ENCODE results near the gene INHA.

INHA gene, protein sequence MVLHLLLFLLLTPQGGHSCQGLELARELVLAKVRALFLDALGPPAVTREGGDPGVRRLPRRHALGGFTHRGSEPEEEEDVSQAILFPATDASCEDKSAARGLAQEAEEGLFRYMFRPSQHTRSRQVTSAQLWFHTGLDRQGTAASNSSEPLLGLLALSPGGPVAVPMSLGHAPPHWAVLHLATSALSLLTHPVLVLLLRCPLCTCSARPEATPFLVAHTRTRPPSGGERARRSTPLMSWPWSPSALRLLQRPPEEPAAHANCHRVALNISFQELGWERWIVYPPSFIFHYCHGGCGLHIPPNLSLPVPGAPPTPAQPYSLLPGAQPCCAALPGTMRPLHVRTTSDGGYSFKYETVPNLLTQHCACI

DNA sequence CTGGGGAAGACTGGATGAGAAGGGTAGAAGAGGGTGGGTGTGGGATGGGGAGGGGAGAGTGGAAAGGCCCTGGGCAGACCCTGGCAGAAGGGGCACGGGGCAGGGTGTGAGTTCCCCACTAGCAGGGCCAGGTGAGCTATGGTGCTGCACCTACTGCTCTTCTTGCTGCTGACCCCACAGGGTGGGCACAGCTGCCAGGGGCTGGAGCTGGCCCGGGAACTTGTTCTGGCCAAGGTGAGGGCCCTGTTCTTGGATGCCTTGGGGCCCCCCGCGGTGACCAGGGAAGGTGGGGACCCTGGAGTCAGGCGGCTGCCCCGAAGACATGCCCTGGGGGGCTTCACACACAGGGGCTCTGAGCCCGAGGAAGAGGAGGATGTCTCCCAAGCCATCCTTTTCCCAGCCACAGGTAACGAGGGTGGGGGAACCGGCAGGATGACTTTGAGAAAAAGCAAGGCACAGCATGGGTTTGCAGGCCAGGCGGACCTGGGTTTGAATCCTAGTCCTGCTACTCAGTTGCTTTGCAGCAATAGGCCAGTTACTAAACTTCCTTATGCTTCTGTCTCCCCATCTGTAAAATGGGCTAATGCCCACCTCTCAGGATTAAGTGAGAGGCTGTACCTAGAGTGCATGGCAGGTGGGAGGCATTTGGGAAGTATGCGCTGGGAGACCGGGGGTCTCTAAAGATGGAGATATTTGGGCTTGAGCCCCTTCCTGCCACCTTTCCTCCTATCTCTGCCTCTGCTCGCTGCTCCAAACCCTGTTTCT, at the start of gene INHA:
Gene INHA, plus strand, starts transcription at position 74 of the 765 bp plus-strand sequence. Its CDS starts 65 bp downstream, at position 139.
- H3K4me3 ChIP-seq (ENCODE audit: control insufficient read depth, low read depth, low read length): peak within 1 kb of the TSS; percentile 69
- TF ChIP-seq, protein P1, sequence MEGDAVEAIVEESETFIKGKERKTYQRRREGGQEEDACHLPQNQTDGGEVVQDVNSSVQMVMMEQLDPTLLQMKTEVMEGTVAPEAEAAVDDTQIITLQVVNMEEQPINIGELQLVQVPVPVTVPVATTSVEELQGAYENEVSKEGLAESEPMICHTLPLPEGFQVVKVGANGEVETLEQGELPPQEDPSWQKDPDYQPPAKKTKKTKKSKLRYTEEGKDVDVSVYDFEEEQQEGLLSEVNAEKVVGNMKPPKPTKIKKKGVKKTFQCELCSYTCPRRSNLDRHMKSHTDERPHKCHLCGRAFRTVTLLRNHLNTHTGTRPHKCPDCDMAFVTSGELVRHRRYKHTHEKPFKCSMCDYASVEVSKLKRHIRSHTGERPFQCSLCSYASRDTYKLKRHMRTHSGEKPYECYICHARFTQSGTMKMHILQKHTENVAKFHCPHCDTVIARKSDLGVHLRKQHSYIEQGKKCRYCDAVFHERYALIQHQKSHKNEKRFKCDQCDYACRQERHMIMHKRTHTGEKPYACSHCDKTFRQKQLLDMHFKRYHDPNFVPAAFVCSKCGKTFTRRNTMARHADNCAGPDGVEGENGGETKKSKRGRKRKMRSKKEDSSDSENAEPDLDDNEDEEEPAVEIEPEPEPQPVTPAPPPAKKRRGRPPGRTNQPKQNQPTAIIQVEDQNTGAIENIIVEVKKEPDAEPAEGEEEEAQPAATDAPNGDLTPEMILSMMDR (IDR thresholded peaks at IDR 0.05; ENCODE audit: control insufficient read depth, insufficient read depth, low read depth, low read length, missing control alignments): no peak
- DNase-seq (ENCODE audit: low read depth): no peak

DNA sequence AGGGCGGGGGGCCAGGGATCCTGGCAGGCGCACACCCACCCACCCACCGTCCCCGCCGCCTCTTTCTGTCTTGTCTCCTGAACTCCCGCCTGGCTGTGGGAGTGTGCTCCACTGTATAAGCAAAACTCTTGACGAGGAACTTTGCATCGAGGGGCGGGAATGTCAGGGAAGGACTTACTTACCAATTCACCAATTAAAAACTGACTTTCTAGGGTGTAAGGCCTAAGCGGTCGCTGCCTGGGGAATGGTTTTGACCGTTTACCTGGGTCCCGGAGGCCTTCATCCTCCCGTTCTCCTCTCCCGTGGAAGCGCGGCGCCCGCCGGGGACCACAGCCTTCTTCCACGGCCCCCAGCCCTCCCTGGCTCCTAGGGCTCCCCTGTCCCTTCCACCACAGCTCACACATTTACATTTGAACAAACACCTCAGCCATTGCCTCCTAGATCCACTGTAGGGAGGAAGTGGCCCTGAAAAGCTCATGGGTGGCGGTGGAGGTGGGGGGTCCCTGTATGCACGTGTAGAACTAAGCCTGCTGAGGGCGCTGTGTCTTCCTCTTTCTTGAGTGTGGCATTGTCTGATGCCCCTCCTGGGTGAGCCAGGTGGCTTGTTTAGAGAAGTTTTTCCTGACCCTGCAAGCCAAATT, 49.0 kb upstream of the INHA start:
- TF ChIP-seq, protein P1 (IDR thresholded peaks at IDR 0.05; ENCODE audit: control insufficient read depth, insufficient read depth, low read depth, low read length, missing control alignments): no peak
- no peak overlapping the region for H3K4me3 ChIP-seq (ENCODE audit: control insufficient read depth, low read depth, low read length)
- DNase-seq (ENCODE audit: low read depth): no peak

DNA sequence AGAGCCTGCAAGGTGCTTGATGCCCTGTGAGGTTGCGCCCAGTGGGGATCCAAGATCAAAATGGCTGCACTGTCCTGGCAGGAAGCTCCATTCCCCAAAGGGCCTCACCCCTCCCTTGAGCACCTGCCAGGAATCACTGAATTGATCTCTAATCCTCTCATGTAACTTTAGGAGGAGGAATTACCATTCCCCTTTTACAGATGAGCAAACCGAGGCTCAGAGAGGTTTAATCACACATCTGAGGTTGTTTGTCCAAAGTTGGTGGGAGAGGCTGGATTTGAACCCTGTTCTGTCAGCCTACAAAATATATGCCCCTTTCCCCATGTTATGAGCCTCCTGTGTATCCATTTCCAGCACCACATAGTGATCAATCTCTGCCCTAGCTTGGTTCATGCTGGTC, 47.3 kb upstream of the INHA start:
- no peak overlapping the region for H3K4me3 ChIP-seq (ENCODE audit: control insufficient read depth, low read depth, low read length)
- TF ChIP-seq, protein P1 (IDR thresholded peaks at IDR 0.05; ENCODE audit: control insufficient read depth, insufficient read depth, low read depth, low read length, missing control alignments): no peak
- DNase-seq (ENCODE audit: low read depth): no peak

DNA sequence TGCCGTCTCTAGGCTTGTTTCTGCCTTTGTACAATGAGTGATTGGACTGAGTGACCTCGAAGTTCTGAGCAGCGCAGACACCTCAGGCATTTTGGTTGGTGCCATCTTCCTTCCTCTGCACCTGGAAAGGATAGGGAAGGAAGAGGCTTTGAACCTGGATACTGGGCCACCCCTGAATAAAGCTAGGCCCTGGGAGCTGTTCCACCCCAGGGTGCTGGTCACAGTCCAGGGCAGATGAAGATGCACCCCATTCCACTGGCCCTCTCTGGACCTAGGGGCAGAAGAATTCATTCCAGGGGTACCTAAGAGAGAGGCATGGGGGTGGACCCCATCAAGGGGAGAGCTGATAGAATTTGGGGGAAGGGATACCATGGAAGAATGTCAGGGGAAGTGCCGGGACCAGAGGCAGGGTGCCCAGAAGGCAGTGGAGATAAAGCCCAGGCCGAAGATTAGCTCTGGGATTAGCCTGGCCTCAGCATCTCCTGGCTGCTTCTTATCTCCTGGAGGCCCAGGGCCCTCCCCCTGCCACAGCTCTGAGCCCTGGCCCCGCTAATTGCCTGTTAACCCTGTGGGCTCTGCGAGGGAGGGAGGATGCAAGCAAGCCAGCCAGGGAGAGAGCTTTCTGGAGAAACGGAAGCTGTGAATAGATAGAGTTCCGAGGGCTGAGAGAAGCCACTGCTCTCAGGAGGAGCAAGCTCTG, 46.4 kb upstream of the INHA start:
- no peak overlapping the region for H3K4me3 ChIP-seq (ENCODE audit: control insufficient read depth, low read depth, low read length)
- DNase-seq (ENCODE audit: low read depth): no peak
- TF ChIP-seq, protein P1 (IDR thresholded peaks at IDR 0.05; ENCODE audit: control insufficient read depth, insufficient read depth, low read depth, low read length, missing control alignments): no peak

DNA sequence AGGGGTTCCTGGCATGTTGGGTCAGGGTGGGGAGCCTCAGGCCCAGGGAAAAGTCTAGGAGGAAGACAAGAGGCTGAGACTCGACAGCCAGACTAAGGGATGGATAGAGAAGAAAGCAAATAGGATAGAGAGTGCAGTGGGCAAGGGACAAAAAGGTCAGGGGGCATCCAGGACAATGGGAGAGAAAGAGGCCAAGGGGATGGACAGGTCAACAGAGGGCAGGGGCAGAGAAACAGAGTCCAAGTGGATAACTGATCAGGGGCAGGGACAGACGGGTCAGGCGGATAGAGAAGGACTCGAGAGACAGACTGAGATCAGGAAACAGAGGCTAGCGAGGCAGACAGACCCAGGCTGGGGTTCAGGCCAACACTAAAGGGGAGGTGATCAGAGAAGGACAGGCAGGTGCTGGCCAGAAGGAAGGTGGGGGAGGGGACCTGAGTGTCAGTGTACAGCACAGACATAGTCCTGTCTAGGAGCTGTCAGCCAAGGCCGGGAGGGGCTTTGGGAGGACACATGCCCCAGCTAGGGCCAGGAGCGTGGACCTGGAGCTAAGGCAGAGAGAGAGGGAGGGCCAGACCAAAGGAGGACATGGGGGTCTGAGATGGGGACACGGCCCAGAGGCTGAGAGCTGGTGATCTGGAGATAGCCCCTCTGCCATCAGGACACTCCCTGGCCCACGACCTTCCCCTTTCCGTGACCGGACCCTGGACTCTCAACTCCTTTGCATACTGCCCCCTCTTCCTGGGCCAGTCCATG, 45.6 kb upstream of the INHA start:
- TF ChIP-seq, protein P1 (IDR thresholded peaks at IDR 0.05; ENCODE audit: control insufficient read depth, insufficient read depth, low read depth, low read length, missing control alignments): no peak
- H3K4me3 ChIP-seq (ENCODE audit: control insufficient read depth, low read depth, low read length): no peak overlapping the region
- no peak for DNase-seq (ENCODE audit: low read depth)
